Body of pancreas (tissue), 4 donors: ENCODE data around the gene ASMTL.

Experiments
- CTCF ChIP-seq, 7 experiments: fragments of 450-650 bp in 4 of 7; fragments of 200-600 bp in 3 of 7; sonication (generic) in 3 of 7; IDR thresholded peaks; one replicate each; pipeline ENCODE4 v1.5.1; 2016 to 2019; ENCODE audit warnings: antibody characterized with exemption in 7 of 7
- POLR2A ChIP-seq, 3 donors: fragments of 450-650 bp; IDR thresholded peaks; one replicate each; pipeline ENCODE4 v1.6.1; 2016; ENCODE audit warnings: antibody characterized with exemption in 3 of 3, mild to moderate bottlenecking in 2 of 3

- TF ChIP-seq CTCF (IDR thresholded peaks at IDR 0.05) (no peak), POLR2A (IDR thresholded peaks at IDR 0.05) (no peak)
Measured at GRCh38 chrX:1477801-1478458, 25.2 kb upstream of the ASMTL start.
